ENCODE data around the gene SOX9. TPM values are rescaled to one million over a fixed set of nuclear protein-coding genes. Genes with fewer than 3 reads are reported as not detected.
"Not testable (repeated sequence)": the region's sequence is repeated elsewhere in the genome, so short reads cannot be mapped to it uniquely, and the experiment has no call there.

The SOX9 gene
- total RNA-seq, 1 experiment from 2014 or later = not detected

DNA sequence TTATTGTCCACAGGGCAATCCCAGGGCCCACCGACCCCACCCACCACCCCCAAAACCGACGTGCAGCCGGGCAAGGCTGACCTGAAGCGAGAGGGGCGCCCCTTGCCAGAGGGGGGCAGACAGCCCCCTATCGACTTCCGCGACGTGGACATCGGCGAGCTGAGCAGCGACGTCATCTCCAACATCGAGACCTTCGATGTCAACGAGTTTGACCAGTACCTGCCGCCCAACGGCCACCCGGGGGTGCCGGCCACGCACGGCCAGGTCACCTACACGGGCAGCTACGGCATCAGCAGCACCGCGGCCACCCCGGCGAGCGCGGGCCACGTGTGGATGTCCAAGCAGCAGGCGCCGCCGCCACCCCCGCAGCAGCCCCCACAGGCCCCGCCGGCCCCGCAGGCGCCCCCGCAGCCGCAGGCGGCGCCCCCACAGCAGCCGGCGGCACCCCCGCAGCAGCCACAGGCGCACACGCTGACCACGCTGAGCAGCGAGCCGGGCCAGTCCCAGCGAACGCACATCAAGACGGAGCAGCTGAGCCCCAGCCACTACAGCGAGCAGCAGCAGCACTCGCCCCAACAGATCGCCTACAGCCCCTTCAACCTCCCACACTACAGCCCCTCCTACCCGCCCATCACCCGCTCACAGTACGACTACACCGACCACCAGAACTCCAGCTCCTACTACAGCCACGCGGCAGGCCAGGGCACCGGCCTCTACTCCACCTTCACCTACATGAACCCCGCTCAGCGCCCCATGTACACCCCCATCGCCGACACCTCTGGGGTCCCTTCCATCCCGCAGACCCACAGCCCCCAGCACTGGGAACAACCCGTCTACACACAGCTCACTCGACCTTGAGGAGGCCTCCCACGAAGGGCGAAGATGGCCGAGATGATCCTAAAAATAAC lies 3.0 kb downstream of the SOX9 start:
- in situ Hi-C loops (cut with HindIII; ENCODE audit: low sequenced_read_pairs) = no loop called here
- DNase-seq (ENCODE audit: low spot score) = no peak

DNA sequence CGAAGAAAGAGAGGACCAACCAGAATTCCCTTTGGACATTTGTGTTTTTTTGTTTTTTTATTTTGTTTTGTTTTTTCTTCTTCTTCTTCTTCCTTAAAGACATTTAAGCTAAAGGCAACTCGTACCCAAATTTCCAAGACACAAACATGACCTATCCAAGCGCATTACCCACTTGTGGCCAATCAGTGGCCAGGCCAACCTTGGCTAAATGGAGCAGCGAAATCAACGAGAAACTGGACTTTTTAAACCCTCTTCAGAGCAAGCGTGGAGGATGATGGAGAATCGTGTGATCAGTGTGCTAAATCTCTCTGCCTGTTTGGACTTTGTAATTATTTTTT lies 3.6 kb downstream of the SOX9 start:
- in situ Hi-C loops (cut with HindIII; ENCODE audit: low sequenced_read_pairs) = no loop called here

DNA sequence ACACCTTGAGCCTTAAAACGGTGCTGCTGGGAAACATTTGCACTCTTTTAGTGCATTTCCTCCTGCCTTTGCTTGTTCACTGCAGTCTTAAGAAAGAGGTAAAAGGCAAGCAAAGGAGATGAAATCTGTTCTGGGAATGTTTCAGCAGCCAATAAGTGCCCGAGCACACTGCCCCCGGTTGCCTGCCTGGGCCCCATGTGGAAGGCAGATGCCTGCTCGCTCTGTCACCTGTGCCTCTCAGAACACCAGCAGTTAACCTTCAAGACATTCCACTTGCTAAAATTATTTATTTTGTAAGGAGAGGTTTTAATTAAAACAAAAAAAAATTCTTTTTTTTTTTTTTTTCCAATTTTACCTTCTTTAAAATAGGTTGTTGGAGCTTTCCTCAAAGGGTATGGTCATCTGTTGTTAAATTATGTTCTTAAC lies 4.4 kb downstream of the SOX9 start:
- DNase-seq (ENCODE audit: low spot score) = no peak
- in situ Hi-C loops (cut with HindIII; ENCODE audit: low sequenced_read_pairs) = no loop called here

More for the DNA sequence above, 3.6 kb downstream of the SOX9 start:
- DNase-seq (ENCODE audit: low spot score) = no peak

DNA sequence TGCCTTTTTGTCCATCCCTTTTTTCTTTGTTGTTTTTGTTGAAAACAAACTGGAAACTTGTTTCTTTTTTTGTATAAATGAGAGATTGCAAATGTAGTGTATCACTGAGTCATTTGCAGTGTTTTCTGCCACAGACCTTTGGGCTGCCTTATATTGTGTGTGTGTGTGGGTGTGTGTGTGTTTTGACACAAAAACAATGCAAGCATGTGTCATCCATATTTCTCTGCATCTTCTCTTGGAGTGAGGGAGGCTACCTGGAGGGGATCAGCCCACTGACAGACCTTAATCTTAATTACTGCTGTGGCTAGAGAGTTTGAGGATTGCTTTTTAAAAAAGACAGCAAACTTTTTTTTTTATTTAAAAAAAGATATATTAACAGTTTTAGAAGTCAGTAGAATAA lies 4.9 kb downstream of the SOX9 start:
- no peak for DNase-seq (ENCODE audit: low spot score)
- in situ Hi-C loops (cut with HindIII; ENCODE audit: low sequenced_read_pairs) = no loop called here

DNA sequence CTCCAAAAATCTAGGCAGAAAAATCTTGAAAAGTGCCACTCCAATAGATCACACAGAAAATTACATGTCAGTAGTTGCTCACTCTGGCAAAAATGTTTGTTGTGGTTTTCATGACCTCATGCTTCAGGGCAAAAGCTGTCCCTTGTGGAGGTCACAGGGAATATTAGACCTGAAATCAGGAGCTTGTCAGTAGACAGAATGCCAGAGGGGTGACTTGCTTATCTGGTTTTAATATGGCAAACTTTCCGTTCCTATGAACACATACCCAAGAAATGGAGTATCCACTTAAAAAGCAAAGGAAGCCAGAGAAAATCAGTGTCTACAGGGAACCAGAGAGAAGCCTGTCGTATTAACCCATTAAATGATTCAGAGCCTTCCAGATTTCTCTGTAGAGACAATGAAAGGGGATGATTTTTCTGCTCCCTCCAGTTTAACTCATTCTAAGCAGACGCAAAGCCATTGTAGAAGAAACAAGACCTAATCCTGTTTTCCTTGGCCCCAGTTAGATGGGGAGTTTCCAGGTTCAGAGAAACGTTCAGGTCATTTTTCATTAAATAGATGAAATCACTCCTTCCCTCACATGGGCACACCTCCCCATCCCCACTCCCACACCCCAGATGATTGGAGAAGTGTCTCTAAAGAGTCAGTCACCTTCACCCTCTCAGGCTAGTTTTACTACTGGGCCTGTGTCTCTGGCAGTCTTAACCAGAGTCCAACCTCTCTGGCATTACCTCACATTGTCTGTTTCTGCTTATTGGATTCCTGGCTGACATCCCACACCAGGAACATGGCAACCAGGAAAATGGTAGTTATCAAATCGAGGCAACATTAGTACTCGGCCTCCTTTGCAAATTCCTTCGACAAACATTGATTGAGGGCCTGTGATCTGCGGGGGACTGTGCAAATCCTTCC lies 6.0 kb downstream of the SOX9 start:
- in situ Hi-C loops (cut with HindIII; ENCODE audit: low sequenced_read_pairs) = no loop called here
- DNase-seq (ENCODE audit: low spot score) = peak; percentile 50

DNA sequence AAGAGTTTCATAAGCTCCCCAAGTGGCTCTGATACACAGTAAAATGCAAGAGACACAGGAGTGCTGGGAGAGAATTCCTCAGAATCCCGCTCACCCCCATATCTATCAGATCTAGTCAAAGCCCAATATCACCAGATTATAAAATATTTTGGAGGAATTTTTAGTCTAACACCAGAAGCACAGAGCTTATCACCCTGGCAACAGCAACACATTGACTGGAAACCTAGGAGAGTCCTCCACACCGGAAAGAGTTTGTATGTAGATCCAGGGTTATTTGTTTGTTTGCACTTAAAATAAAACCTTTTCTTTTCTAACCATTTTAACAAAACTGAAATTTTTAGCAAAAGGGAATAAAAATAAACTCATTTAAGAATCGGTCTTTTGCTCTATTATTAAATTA lies 7.2 kb downstream of the SOX9 start:
- in situ Hi-C loops (cut with HindIII; ENCODE audit: low sequenced_read_pairs) = no loop called here
- DNase-seq (ENCODE audit: low spot score) = no peak

DNA sequence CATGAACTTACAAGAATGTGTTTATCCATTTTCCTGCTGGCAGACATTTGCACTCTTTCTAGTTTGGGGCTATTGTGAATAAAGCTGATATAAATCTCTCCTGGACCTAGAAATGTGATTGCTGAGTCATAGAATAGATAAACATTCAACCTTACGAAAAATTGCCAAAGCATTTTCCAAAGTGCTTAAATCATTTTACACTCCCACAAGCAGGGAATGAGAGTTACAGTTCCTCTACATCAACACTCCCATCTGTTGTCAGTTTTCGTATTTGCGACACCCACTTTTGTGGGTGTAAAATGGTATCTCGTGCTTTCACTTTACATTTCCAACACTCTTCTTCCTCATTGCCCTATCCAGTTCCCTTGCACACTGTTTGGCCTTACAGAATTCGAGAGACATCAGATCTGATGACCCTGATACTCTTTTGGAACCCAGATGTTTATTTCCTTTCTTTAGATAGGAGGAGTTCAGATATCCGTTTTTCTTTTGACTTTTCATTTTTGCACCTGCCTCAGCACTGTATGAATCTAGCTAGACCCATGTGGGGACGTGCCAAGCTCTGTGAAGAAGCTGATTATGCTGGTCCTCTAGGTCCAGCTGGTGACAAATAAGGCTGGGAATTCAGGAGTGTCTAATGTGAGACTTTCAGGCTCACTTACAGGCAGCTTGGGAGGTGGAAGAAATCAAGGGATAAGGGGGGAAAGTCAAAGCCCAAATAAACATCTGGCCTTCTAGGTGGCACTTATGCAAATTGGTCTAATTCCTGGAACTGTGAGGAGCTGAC lies 14.0 kb downstream of the SOX9 start:
- in situ Hi-C loops (cut with HindIII; ENCODE audit: low sequenced_read_pairs) = no loop called here
- no peak for DNase-seq (ENCODE audit: low spot score)

DNA sequence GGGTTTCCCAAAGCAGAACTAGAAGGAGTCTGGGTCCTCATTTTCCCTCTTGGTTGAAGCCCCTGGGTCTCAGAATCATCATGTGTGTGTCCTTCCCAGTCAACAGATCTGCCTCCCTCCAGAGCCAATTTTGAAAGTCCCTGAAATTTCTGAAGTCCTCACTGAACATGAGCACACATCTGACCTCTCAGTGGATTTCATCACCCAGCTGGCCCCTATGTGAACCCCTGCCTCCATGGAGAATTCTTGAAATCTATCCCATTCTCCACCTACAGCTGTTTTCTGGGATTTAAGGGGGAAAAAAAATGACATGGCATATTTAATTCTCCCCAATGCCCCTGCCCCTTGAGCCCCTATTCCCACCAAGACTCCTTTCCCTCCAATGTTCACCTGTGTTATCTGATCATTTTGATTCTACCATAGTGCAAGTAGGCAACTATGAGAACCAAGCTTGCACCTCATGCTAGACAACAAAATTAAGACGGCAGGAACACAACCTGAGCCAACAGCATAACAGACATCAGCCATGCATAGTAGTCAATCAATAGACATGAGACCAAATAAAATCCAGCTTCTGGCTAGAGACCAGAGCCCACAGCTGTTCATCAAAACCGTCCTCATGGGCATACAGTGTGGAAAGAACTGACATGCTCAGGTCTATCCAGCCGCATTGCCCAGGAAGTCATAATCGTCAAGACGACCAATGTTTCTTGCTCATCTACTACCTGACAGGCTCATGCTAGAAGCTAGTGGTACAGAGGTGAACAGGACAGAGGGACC lies 14.9 kb downstream of the SOX9 start:
- in situ Hi-C loops (cut with HindIII; ENCODE audit: low sequenced_read_pairs) = no loop called here
- no peak for DNase-seq (ENCODE audit: low spot score)

DNA sequence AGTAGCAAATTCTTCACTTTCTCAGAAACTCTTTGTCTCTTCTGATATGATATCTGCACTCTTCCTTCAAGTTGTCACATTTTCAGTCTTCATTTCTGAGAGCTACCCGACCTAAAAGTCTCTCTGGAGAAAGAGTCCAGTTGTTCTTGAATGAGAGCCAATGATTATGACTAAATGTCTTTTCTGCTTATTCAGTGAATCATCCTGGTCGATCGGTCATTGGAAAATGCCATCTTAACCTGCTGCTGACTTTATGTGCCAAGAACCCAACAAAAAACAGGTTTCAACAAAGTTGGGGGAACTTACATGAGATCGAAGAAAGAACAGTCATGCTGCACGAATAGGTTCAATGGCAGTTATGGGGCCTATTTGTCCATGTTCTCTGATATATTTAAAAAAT lies 15.9 kb downstream of the SOX9 start:
- no peak for DNase-seq (ENCODE audit: low spot score)
- in situ Hi-C loops (cut with HindIII; ENCODE audit: low sequenced_read_pairs) = no loop called here

DNA sequence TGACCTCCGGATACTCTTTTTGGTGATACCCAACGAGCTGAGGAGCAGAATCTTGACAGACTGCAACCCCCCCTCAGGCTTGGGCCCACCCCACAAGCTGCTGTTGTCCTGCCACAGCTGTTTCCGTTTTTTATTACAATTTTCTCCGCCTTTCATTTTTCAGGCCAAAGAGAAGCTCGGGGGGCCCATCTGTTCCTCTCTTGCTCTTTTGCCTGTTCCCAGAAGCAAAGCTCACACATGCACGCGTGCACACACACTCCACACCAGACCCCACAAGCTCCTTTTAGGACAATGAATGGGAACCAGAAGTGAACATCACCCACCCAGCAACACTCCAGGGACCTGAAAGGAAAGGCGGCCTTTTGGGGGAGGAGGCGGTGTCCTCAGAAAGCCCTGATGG lies 16.3 kb downstream of the SOX9 start:
- in situ Hi-C loops (cut with HindIII; ENCODE audit: low sequenced_read_pairs) = no loop called here
- no peak for DNase-seq (ENCODE audit: low spot score)

DNA sequence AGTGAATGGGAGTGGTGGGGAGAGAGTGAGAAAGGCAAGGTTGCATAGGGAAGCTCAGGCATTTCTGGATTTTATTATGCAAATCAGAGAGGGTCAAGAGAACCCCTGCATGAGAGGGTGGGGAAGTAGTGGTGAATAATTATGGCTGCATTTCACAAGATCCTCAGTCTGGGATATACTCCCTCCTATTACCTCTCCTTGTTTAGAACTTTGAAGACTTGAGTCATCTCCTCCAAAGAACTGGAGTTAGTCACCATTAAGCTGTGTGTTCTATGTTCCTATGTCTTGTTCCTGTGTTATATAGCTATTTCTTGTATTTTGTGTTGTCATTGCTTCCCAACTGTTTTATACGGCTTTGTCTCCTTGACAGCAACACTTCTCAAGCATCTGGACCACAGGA lies 18.4 kb downstream of the SOX9 start:
- in situ Hi-C loops (cut with HindIII; ENCODE audit: low sequenced_read_pairs) = no loop called here
- DNase-seq (ENCODE audit: low spot score) = no peak

DNA sequence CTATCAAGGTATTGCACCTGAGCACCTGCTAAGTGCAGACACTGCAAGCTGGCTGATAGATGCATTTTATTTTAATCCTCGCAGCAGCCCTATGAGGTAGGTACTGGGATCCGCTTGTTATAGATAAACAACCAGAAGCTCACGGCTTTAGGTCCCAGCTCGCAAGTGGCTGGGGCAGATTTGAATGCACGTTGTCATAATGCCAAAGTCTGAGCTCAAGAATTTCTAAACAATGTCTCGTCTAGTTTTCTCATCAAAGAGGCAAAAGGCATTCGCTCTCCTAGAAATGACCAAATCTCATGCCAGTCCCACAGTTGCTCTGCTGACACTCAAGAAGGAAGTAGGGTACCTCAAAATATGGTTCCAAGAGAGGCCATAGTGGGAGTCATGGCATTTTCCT lies 20.5 kb downstream of the SOX9 start:
- in situ Hi-C loops (cut with HindIII; ENCODE audit: low sequenced_read_pairs) = no loop called here
- DNase-seq (ENCODE audit: low spot score) = no peak

DNA sequence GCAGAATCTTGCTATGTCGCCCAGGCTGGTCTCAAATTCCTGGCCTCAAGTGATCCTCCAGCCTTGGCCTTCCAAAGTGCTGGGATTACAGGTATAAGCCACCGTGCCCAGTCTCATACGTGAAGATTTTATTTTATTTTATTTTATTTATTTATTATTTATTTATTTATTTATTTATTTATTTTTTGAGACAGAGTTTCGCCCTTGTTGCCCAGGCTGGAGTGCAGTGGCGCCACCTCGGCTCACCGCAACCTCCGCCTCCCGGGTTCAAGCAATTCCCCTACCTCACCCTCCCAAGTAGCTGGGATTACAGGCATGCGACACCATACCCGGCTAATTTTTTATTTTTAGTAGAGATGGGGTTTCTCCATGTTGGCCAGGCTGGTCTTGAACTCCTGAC lies 21.3 kb downstream of the SOX9 start:
- in situ Hi-C loops (cut with HindIII; ENCODE audit: low sequenced_read_pairs); DNase-seq (ENCODE audit: low spot score): not testable (repeated sequence)

DNA sequence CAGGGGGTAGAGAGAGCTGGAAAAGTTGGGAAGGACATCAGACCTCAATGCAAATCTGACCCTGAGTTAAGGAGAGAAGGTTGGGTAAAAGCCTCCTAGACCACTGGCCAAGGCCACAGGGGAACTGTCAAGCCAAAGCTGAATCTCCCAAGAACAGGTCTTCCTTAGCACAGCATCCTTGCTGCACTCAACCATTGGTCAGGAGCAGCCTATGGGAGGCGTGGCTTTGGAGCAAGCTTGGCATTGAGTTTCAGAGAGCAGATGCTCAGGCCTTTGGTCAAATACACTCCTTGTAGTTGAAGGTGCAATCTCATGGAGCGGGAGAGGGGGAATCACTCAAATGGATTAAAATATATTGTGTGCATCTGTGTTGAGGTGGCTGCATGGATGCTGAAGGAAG lies 21.8 kb downstream of the SOX9 start:
- no peak for DNase-seq (ENCODE audit: low spot score)
- in situ Hi-C loops (cut with HindIII; ENCODE audit: low sequenced_read_pairs) = no loop called here

DNA sequence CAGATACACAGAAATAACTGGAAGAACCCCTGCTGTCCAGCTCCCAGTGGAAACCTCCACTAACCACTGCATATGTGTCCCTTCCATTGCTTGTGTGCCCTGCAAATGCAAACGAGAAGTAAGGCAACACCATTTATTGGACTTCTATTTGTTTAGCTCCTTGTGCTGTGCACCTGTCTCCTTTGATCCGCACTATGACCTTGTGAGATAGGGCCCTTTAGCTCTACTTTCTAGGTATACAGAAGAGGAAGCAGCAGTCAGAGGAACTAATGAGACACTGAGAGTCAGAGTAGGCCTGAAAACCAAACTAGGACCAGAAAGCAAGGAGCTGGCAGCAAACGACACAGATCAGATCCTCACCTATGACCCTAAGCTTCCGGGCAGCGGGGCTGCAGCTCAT lies 22.4 kb downstream of the SOX9 start:
- in situ Hi-C loops (cut with HindIII; ENCODE audit: low sequenced_read_pairs) = no loop called here
- DNase-seq (ENCODE audit: low spot score) = no peak

DNA sequence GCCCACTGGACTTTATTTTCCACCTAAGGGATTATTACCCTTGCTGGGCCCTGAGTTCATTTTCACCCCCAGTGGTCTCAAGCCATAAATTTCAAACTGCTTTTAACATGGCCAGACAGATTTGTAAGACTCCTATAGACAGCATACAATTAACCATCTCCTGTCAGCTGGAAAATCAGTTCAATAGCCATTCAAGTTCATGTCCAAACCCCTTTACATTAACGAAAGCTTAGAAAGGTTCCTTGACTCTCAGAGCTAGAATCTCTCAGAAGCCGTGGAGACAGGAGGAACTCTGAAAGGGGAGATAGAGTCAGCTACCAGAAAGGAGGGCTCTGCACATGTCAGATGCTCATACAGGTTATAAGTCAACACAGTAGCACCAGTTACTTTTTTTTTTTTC lies 23.3 kb downstream of the SOX9 start:
- DNase-seq (ENCODE audit: low spot score) = no peak
- in situ Hi-C loops (cut with HindIII; ENCODE audit: low sequenced_read_pairs) = no loop called here

DNA sequence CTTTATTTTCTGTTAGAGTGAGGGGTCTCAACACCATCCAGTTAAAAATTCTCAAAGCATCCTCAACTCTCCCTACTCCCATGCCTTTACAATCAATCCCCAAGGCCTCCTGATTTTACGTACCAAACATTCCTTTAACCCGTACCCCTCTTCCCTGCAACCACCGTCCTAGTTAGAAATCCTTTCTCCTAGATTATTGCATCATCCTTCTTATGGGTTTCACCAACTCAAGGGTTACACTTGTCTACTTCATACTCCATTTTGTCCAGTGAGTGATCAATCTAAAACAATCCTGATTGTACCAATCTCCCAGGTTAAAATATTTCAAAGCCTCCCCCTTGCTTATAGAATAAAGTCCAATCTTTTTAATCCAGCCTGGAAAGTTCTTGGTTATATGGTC lies 24.7 kb downstream of the SOX9 start:
- no peak for DNase-seq (ENCODE audit: low spot score)
- in situ Hi-C loops (cut with HindIII; ENCODE audit: low sequenced_read_pairs) = no loop called here

DNA sequence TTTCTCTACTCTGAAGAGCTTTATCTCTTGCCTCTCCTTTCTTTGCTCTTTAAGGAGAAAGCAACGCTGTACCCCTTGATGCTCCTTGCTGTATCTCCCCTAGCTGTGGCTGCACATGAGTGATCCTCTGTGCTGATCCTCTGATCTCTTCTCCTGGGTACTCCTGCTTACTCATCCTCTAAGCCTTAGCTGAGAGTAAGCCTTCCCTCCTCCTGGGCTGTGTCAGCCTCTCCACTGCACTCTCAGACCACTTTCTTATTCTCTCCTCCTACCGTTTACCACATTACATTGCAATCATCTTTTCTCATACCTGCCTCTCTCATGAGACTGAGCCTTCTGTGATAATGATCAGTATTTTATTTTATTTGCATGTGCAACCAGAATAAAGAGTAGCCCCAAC lies 25.1 kb downstream of the SOX9 start:
- DNase-seq (ENCODE audit: low spot score) = no peak
- in situ Hi-C loops (cut with HindIII; ENCODE audit: low sequenced_read_pairs) = no loop called here

DNA sequence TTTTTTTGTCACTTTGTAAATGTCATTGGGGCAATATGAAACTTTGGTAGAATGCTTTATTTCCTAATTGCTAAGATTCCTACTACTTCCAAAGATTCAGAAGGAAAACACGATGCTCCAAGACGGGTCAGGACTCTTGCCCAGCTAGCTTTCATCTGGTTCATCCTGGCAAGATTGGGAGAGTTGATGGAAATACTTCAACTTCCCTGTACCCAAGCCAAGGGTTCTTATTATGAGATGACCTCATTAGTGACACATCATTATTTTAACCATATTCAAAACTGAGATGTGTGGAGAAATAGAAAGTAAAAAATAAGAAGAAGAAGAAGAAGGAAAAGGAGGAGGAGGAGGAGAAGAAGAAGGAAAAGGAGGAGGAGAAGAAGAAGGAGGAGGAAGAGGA lies 25.6 kb downstream of the SOX9 start:
- DNase-seq (ENCODE audit: low spot score) = no peak
- in situ Hi-C loops (cut with HindIII; ENCODE audit: low sequenced_read_pairs) = no loop called here
